NCI-H2227 treated with DMSO at 0.1 percent for 48 hours (cell line): ENCODE results near the gene SH3BP4.

ENCODE experiments used
- DNase-seq: peaks from one replicate; lab custom pipeline; 2025; lab: John Stamatoyannopoulos, UW

The SH3BP4 gene

DNA sequence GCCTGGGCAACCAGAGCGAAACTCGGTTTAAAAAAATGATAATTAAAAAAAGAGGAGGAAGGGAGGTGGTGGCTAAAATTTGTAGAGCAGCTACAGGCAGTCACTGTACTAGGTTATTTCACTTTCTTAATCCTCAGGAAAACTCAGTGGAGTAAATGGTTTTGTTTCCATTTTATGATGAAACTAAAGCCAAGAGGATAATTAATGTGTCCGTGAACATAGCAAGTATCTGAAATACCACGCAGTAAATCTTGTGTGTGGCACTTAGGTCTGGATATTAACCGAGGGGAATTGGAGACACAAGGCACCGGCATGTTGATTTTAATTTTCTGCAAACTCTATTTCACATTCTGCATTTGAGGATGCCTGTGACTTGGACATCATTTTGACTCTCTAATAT is 14.5 kb downstream of the SH3BP4 start:
- no peak for DNase-seq

DNA sequence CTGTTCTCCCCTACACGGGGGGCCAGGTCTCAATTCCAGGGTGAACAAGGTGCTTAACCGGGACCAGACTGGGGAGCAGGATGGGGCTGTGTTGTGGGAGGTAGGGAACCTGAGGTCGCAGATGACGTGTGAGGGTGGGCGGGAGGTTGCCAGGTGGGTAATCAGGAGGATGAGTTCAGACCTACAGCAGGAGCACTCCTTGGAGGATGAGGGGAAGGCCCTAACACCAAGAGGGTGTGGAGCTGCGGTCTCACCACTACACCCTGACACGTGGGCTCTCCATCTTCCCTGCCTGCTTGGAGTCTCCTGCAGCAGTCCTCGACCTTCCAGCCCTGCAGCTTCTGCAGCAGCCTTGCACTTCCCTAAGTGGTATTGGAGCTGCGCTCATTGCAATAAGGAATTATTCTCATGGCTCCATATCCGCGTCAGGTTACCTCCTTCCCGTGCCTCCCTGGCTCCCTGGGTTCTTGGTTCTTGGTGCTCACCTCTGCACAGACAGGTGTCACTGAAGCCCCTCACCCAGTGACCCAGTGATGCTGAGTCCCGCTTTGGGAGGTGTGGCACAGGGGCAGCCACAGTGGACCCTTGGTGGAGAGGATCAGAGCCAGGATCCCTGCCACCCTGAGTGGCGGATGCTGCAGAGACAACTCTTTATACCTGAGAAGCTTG is 15.5 kb downstream of the SH3BP4 start:
- no peak for DNase-seq

DNA sequence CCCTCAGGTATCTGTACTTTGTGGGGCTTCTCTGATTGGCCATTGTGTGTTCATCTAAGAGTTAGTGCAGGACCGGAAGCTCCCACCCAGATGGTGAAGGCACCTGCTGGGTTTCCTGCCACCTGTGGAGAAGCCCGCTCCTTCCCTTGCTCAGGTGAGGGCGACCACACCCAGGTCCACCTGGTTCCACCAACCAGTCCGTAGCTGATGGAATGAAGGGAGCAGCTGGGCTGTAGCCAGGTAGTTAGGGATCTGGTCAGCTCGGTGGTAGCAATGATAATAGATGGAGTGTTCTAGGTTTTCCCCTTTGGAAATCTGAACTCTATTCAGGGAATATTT is 16.0 kb downstream of the SH3BP4 start:
- no peak for DNase-seq

DNA sequence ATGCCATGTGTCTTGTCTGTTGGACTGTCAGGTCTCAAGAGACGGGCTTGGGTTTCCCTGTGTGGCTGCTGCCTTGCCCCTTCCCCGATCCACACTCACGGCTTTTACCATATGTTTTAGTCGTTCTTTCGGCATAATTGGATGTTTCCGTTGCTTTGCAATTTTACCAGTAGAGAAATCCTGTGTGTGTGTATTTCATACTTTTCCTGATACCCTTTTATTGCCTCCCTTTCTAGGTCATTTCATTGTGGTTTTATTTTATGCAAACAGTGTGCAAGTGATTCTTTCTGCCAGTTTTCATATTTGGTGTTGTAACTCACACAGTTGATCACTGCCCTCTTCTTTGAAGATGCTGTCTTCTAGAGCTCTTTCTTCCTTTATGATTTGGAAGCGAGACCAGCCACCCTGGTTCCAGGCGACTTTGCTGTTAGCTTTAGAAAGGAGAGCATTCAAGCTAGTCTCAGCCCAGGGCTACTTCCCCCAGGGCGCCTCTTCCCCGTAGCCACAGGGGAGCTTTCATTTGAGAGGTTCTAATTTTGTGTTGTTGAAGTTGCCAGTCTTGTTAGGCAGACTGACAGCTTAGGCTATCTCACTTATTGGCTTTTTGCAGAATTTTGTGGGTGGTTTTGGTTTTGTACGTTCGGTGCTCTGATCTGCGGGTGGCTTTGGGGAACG is 17.0 kb downstream of the SH3BP4 start:
- DNase-seq = no peak

DNA sequence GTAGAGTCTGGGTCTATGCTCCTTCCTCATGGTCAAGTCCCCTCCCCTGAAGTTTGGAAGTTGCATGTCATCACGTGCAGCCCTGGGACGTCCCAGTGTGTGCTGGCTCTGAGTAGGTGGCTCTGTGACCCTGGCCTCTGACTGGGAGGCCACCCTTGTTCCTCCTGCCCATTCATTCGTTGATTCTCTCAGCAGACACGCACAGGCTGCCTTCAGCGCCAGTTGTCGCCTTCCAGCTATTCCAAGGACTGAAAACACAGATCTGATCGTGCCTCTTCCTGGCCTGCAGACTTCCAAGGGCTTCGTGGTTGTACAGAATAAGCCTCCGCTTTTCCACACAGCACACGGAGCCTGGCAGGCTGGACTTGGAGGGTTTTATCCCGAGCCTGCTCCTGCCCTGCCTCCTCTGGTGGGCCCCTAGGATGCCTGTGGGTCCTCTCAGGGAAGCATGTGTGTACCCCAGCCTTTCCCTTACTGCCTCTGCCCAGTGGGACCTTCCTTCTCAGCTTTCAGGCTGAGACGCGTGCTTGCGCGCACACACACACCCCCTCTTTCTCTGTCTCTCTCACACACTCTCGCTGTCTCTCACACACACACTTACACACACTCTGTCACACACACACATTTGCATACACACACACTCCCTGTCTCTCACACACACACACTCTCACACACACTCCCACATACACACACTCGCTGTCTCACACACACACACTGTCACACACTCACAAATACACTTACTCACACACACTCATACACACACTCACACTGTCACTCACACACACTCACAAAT is 17.7 kb downstream of the SH3BP4 start:
- no peak for DNase-seq

DNA sequence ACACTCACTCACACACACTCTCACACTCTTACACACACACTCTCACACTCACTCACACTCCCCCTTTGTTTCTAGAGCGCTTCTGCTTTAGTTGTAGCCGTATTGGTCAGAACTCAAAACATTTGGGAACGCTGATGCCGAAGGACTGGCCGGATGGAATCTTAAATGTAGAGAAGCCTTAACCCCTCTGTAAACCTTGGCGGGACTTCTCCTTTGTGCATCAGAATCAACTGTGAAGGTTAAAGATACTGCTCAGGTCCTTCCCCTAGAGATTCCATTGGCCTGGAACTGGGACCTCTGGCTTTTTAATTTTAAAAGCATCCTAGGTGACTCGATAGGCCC is 18.3 kb downstream of the SH3BP4 start:
- DNase-seq = no peak

DNA sequence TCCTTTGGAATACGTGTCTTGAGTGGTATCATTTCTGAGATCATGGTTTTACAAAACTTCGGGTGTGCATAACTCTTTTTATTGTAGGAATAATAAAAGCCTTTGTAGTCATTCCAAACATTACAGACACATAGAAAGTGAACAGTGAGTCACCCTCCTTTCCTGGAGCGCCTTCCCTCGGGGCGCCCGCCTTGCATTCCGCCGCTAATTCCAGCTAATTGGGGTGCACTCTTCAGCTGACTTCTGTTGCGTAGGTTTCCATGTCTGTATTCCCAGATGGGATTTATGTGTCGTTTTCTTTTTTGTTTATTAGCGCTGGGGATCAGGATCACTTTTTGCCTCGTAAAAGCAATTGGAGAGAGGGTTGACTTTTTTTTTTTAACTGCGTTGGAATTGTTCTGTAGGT is 18.7 kb downstream of the SH3BP4 start:
- DNase-seq = no peak

DNA sequence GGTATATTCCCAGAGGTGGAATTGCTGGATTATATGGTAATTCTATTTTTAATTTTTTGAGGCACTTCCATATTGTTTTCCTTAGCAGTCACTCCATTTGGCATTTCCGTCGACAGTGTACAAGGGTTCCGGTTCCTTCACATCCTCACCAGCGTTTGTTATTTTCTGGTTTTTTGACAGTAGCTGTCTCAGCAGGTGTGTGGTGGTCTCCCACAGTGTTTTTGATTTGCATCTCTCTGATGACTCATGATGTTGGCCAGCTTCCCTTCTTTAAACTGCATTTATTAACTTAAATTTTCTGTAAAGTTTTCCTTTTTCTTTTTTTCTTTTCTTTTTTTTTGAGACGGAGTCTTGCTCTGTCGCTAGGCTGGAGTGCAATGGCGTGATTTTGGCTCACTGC is 19.7 kb downstream of the SH3BP4 start:
- DNase-seq = no peak

DNA sequence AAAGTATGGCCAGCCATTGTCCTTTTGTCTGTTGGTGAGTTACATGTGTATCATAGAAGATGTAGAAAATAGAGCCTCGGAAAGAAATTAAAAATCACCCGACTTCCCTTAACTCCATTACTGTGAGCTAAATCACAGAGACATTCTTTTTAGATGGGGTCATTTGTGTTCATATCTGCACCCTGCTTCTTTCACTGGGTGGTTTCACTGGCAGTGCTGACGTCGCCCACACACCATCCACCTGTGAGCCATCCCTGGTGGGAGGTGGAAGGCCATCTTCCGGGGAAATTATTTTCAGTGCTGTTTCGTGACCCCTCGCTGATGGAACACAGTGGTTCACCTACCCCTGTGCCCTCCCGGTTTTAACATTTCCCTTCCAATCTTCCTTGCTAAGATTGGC is 21.2 kb downstream of the SH3BP4 start:
- DNase-seq = no peak

DNA sequence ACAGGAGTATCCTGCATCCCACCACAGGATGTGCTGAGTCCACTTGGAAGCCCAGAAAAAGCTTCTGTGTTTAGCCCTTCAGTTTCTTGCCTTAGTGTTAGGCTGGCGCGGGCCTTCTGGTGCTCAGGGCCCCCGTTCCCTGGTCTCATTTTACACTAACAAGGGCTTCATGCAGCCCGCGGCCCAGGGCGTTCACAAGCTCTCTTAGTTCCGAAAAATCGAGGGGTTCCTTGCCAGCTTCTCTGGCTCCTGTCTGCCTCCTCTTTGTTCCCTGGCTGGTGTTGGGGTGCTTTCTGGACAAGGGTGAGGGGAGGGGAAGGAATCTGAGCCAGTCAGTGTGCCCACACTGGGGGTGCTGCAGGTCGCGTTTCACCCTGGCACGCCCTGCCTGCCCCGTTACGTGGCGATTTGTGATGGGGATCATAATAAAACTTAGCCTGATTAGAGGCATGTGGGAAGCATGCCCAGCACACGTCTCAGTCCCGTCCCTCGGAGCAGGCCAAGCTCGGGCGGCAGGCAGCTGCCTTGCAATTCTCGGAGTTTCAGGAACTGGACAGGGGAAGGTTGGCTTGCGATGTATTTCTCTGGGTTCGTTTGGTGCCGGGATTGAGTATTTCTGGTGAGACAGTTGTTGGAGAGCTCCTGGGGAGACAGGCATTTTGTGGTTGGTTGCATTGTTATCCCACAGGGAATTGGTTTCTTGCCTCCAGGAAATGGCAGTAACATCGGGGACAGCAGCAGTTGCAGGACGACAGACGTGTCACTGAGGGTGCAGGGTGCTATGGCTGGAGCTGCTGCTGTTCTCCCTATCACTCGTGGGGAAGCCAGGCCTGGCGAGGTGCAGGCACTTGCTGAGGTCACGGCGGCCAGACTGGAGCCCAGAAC is 22.9 kb downstream of the SH3BP4 start:
- no peak for DNase-seq

DNA sequence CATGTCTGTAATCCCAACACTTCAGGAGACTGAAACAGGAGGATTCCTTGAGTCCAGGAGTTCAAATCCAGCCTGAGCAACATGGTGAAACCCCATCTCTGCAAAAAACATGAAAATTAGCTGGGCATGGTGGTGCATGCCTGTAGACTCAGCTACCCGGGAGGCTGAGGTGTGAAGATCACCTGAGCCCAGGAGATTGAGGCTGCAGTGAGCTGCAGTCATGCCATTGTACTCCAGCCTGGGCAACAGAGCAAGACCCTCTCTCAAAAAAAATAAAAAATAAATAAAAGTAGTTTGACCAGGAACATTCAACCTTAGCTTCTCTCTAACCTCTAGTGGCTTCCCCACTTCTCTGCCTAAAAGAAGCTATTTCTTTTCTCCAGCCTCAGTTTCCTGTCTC is 23.8 kb downstream of the SH3BP4 start:
- no peak for DNase-seq

DNA sequence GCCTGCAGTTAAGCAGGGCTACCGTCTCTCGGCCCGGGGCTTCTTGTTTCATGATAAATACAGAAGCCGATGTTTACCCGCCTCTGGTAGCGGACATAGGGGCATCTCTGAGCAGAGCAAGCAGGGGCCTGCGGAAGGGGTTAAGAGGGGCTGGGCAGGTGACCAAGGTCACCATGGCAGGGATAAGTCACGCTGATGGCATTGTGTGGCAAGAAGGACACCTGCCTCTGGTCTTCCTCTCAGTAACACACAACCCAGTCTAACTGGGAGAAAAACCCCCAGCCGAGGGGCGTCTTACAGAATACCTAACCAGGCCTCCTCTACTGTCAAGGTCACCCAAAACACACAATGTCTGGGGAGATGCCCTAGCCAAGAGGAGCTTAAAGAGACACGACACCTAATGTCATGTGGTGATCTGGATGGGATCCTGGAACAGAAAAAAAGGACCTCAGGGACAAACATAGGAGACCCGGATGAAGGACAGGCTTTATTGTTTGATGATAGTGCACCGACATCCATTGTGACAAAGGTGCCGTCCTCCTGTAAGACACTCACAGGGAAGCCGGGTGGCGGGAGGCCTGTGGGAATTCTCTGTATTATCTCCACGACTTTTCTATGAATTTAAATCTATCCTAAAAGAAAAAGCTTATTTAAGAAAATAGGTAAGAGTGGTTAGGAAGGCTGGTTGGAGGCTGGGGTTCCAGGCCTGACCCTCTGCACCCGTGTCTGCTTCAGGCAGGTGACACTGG is 24.8 kb downstream of the SH3BP4 start:
- DNase-seq = no peak

DNA sequence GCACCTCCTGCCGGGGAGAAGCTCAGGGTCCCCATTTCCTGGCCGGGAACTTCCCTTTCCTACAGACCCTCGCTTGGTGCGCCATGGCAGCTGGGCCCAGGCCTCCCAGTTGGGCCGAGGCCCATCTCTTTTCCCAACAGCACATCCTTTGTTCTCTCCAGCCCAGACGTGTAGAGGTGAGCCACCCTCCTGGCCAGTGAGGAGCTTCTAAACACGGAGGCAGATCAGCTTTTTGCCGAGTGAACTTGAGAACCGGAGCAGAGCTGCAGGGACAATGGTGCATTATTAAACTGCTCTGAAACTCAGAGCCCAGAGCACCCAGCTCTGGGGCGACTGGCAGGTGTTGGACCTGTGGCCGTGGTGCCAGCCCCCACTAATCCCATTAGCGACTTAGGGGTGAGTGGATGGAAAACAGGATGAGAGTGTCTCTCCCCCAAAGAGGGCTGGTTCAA is 25.4 kb downstream of the SH3BP4 start:
- DNase-seq = no peak

DNA sequence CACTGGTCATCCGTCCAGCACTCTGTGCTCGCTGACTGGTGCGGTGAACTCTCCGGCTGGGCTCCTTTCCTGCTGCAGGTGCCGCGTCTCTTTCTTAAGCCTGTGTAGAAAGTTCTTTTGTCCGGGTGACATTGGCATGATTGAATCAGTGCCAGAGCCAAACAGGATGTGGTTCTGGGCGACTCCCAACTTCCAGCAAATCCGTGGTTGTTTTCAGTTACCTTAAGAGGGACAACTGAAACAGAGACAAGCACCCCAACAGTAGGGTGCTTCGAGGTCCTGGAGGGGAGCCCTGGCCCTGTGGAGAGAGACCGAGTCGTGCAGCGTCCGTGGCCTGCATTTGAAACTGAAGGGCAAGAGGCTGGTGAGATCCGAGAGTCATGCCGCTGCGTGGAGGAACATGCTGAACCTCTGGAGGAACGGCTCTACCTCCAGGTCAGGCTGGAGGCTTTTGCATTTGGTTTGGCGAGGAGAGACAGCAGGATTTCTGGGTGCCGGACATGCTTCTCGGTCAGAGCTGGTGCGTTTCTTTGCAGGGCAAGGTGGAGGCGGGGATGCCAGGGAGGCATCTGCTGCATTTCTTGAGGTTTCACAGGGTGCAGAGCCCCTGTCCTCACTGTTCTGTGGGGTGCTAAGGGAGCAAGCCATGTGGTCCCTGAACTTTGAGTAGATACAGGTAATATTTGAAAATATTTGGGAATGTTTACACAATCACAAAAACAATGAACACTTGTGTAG is 26.8 kb downstream of the SH3BP4 start:
- DNase-seq = no peak

DNA sequence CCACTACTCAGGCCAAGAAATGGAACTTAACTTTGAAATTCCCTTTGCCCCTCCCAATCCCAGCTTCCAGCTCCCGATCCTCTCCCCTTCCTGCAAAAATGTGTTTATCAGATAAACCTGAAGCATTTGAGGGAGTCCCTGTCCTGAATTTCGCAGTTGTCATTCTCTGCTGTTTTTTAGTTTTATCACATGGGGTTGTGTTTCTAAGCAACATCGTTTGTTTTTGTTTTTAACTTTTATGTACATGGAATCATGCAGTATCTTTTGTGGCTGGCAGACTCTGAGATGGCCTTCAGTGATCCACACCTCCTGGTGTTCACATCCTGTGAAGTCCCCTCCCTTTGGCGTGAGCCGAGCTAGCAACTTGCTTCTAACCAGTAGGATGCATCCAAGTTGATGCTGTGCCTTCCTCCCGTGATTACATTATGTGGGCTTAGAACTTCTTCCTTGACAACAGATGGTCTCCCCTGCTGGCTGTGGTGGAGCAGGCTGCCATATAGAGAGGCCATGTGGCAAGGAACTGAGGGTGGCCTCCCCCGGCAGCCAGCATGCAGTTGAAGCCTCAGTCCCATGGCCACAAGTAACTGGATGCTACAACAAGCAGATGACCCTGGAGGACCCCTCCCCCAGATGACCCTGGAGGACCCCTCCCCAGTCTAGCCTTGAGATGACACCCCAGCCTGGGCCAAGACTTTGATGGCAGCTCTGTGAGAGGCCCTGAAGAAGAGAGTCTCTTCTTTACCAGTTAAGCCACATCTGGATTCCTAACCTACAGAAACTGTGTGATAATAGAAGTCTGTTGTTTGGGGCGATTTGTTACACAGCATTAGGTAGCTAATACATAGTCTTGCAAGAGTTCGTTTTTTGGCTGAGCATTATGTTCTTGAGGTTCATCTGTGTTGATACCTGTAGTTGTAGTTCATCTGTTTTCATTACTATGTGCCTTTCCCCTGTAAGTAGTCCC is 27.7 kb downstream of the SH3BP4 start:
- DNase-seq = no peak

DNA sequence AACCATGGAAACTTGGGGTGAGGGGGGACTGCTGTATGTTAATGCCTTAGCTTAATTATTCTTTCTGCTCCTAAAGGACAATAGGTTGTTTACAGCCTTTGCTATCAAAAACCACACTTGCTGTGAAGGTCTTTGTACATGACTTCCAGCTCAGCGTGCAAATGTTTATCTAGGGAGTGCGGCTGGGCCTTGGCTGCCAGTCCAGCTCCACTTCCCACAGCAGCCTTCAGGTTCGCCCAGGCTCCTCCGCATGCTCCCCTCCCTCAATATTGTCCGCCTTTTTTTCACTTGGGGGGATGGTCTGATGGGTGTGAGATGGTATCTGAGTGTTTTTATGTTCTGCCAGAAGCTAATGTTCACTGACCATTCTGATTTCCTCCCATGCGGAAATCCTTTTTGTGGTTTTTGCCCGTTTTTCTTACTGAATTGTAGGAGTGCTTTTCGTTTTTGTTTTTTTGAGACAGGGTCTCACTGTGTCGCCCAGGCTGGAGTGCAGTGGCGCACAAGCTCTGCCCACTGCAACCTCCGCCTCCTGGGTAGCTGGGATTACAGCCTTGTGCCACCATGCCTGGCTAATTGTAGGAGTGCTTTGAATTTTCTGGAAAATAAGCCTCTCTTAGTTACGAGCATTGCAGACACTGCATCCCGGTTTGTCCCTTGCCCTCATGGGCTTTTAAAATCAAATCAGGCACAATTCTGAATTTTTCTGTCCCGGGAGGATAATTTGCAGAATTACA is 28.8 kb downstream of the SH3BP4 start:
- DNase-seq = no peak

DNA sequence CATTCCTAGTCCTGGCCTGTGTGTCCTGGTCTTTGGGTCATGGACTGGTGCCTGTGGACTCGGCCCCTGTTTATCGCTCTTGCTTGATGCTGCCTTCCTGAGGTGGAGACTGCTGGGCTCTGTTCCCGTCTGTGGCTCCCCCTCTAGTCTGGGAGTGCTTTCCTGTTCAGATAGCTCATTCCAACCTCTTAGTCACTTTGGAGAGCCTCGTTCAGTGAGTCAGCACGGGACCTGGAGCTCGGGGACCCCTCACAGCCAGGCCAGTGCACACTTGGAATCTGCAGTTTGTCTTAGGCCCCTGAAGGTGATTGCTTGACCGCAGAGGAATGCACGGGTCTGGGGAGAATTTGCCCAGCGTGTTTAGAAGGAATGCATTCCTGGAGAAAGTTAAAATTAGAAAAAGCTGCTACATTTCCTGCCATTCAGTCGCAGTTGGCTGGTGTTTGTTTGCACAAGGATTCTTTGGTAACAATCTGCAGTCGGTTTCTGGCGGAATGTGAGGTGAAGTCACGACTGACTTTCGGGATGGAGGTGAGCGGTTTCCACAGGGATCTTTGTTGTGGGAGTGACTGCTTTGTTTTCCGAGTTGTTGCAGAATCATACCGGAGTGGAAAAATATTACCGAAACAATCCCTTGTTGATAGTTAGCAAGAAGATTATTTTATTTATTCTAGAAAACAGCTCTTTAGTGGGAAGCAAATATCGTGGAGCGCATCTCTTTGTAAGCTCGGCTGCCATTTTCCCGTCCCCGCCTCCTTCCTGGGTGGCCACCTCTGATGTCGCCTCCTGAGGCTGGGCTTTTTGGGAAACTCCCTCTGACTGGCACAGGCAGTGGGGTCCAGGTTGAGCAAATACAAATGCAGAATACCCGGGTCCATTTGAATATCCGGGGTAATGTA is 29.6 kb downstream of the SH3BP4 start:
- DNase-seq = no peak
